Left lung (tissue), 10 donors: ENCODE measurements around the gene OLFML2B. TPM values are rescaled to one million over a fixed set of nuclear protein-coding genes. Genes with fewer than 3 reads are reported as not detected.
A peak's percentile ranks its signal among the peaks of the same experiment; 100 is the strongest.
"Not testable (repeated sequence)": the region's sequence is repeated elsewhere in the genome, so short reads cannot be mapped to it uniquely, and the experiment has no call there.

Experiments used
- ATAC-seq: fragments of 200-7000 bp; cut with Tn5 transposase; one replicate; pipeline ENCODE4 v1.9.1; 2020; ENCODE audit warnings: moderate library complexity
- DNase-seq, 4 donors: peaks; one replicate each; pipeline ENCODE4 v3.0.0-alpha.2; 2013 to 2020
- H3K27ac ChIP-seq, 2 donors: fragments of 200-600 bp; sonication (generic) in 1 of 2; one replicate each; pipeline versions ENCODE4 v1.5.0 to v1.8.0; 2020 to 2021
- H3K27me3 ChIP-seq, 2 donors: fragments of 200-600 bp; sonication (generic) in 1 of 2; one replicate each; pipeline versions ENCODE4 v1.5.0 to v1.8.0; 2020 to 2021
- H3K36me3 ChIP-seq, 2 donors: fragments of 200-600 bp; sonication (generic) in 1 of 2; one replicate each; pipeline versions ENCODE4 v1.5.0 to v1.8.0; 2020 to 2021
- H3K4me1 ChIP-seq, 2 donors: fragments of 200-600 bp; one replicate each; pipeline ENCODE4 v1.8.0; 2021
- H3K4me3 ChIP-seq, 2 donors: fragments of 200-600 bp; sonication (generic) in 1 of 2; one replicate each; pipeline versions ENCODE4 v1.5.0 to v1.8.0; 2020 to 2021; ENCODE audit warnings: mild to moderate bottlenecking in 1 of 2
- H3K9me3 ChIP-seq, 2 donors: fragments of 200-600 bp; sonication (generic) in 1 of 2; one replicate each; pipeline versions ENCODE4 v1.5.0 to v1.8.0; 2020 to 2021
- intact Hi-C, 2 donors: fragments of 100-400 bp; cut with DNase I; formaldehyde crosslinking; loops; one replicate each; pipeline versions ENCODE4 v1.11.2 to v1.14.2; 2022
- polyA plus RNA-seq, 6 donors: library from polyadenylated mRNA; unstranded; fragments of 120-200 nt; gene quantifications; one replicate each; pipeline ENCODE4 v1.2.1, GENCODE V29; 2013; ENCODE audit not compliant: insufficient read length in 6 of 6
- total RNA-seq, 2 donors: library from RNA; stranded (reverse); fragmentation: NEBNext Ultra II Directional; extraction: Animal tissue kit (Norgen Biotek cat#: 25700); gene quantifications; one replicate each; pipeline ENCODE4 v1.2.1, GENCODE V29; 2021
- TF ChIP-seq, protein P1 (sequence below), 2 donors: fragments of 200-600 bp; sonication (generic) in 1 of 2; IDR thresholded peaks; one replicate each; pipeline versions ENCODE4 v1.5.0 to v1.8.0; 2021; ENCODE audit warnings: antibody characterized with exemption in 2 of 2
- donor health status: DM: no; HTN: yes; CAD: no.
- donor health status: DM: no; HTN: no; CAD: no.

The OLFML2B gene
- total and polyA plus RNA-seq, 8 donors = 12.7 to 46.8 (median 15.2) TPM

DNA sequence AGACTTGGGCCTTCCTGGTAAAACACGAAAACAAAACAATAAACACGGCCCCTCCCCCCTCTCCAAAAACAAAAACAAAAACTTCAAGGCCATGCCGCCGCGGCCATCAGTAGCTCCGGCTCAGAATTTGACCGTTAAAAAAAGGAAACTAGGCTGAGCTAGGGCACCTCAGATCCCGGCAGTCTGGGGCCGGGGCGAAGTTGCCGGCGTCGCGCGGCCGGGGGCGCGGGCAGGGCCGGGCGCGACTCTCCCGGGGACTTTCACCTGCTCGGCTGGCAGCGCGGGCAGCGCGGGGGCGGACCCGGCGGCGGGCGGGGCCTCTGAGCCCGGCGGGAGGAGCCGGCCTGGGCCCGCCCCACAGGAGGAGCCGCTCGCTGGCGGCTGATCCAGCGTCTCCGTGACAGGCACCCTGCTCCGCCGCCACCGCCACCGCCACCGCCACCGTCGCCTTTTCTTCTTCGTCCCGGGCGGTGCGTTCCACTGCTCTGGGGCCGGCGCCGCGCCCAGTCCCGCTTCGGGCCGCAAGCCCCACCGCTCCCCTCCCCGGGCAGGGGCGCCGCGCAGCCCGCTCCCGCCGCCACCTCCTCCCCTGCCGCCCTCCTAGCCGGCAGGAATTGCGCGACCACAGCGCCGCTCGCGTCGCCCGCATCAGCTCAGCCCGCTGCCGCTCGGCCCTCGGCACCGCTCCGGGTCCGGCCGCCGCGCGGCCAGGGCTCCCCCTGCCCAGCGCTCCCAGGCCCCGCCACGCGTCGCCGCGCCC lies 45.8 kb upstream of the OLFML2B start, which contains the start of gene NOS1AP:
Gene NOS1AP, plus strand, starts transcription at position 358 of the 760 bp plus-strand sequence. CDS start 487 bp downstream, outside the sequence.
- intact Hi-C loops = no loop called here
- Histone ChIP-seq H3K36me3 (no peaks in the 10 kb centered on the region), H3K4me3 (peak within 1 kb of the TSS; percentile 55 to 61), H3K27ac (peak within 1 kb of the TSS; percentile 39 to 48), H3K27me3 (peaks cover 0 to 68% of the 10 kb centered on the region in 2 donors), H3K9me3 (no peaks in the 10 kb centered on the region), H3K4me1 (peaks cover 0 to 17% of the 10 kb centered on the region in 2 donors)
- TF ChIP-seq, protein P1, sequence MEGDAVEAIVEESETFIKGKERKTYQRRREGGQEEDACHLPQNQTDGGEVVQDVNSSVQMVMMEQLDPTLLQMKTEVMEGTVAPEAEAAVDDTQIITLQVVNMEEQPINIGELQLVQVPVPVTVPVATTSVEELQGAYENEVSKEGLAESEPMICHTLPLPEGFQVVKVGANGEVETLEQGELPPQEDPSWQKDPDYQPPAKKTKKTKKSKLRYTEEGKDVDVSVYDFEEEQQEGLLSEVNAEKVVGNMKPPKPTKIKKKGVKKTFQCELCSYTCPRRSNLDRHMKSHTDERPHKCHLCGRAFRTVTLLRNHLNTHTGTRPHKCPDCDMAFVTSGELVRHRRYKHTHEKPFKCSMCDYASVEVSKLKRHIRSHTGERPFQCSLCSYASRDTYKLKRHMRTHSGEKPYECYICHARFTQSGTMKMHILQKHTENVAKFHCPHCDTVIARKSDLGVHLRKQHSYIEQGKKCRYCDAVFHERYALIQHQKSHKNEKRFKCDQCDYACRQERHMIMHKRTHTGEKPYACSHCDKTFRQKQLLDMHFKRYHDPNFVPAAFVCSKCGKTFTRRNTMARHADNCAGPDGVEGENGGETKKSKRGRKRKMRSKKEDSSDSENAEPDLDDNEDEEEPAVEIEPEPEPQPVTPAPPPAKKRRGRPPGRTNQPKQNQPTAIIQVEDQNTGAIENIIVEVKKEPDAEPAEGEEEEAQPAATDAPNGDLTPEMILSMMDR (IDR thresholded peaks at IDR 0.05) = no peak
- ATAC-seq (peak; percentile 98), DNase-seq (peak; percentile 49 to 99 (median 82))

DNA sequence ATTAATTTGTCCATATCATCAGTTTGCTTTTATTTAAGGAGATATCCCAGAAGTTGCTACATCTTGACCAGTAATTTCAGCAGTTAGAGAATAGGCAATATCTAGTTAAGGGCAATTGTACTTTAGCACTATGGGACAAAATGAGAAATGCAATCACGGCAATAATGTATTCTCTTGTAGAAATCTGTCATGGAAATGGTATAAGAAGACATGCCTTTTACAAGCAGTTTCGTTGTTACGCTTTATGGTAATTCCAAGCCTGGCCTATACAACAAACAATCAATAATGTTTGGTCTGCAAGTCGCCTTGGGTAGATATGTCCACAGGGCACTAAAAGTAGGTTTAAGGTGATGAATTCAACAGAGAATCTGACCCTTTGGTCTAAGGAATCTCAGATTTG lies 44.6 kb upstream of the OLFML2B start:
- H3K27me3 ChIP-seq = peaks cover 0 to 62% of the 10 kb centered on the region in 2 donors
- H3K9me3 ChIP-seq = no peaks in the 10 kb centered on the region
- ATAC-seq = no peak
- H3K36me3 ChIP-seq = no peaks in the 10 kb centered on the region
- H3K4me1 ChIP-seq = peaks cover 0 to 17% of the 10 kb centered on the region in 2 donors
- TF ChIP-seq, protein P1 (IDR thresholded peaks at IDR 0.05) = no peak
- H3K27ac ChIP-seq = no peak overlapping the region
- intact Hi-C loops = no loop called here
- no peak for DNase-seq
- H3K4me3 ChIP-seq = no peak overlapping the region

- H3K4me1 ChIP-seq = peaks cover 0 to 17% of the 10 kb centered on the region in 2 donors
- no peak overlapping the region for H3K27ac ChIP-seq
- no peak overlapping the region for H3K4me3 ChIP-seq
- intact Hi-C loops = no loop called here
- H3K9me3 ChIP-seq = no peaks in the 10 kb centered on the region
- peaks cover 0 to 54% of the 10 kb centered on the region in 2 donors for H3K27me3 ChIP-seq
- ATAC-seq (no peak), DNase-seq (no peak)
- TF ChIP-seq, protein P1 (IDR thresholded peaks at IDR 0.05) = no peak
- H3K36me3 ChIP-seq = no peaks in the 10 kb centered on the region
Measured at GRCh38 chr1:162067466-162067865, 43.8 kb upstream of the OLFML2B start.

DNA sequence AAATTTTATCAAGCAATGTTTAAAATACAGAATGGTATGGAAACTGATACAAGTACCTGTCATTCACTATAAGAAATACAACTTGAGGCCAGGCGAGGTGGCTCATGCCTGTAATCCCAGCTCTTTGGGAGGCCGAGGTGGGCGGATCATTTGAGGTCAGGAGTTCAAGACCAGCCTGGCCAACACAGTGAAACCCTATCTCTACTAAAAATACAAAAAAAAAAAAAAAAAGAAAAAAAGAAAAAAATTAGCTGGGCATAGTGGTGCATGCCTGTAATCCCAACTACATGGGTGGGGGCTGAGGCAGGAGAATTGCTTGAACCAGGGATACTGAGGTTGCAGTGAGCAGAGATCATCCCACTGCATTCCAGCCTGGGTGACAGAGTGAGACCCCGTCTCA lies 43.2 kb upstream of the OLFML2B start:
- H3K4me3 ChIP-seq, H3K9me3 ChIP-seq, DNase-seq, intact Hi-C loops, H3K27ac ChIP-seq, ATAC-seq, H3K36me3 ChIP-seq: not testable (repeated sequence)
- H3K27me3 ChIP-seq = peaks cover 0 to 50% of the 10 kb centered on the region in 2 donors
- H3K4me1 ChIP-seq = peaks cover 0 to 17% of the 10 kb centered on the region in 2 donors

- Histone ChIP-seq H3K27me3 (peaks cover 0 to 32% of the 10 kb centered on the region in 2 donors), H3K9me3 (no peaks in the 10 kb centered on the region), H3K4me1 (peaks cover 0 to 7% of the 10 kb centered on the region in 2 donors), H3K27ac (no peak overlapping the region), H3K36me3 (no peaks in the 10 kb centered on the region), H3K4me3 (no peak overlapping the region)
- TF ChIP-seq, protein P1 (IDR thresholded peaks at IDR 0.05) = no peak
- intact Hi-C loops = no loop called here
- no peak for ATAC-seq
- DNase-seq = no peak
Measured at GRCh38 chr1:162065016-162065415, 41.3 kb upstream of the OLFML2B start.
